IMR-90 (cell line): ENCODE results near the gene ALCAM. TPM values are rescaled to one million over a fixed set of nuclear protein-coding genes. Genes with fewer than 3 reads are reported as not detected.

Source experiments
- ATAC-seq: fragments of 200-7000 bp; cut with Tn5 transposase; 2 replicates; pipeline ENCODE4 v1.9.1; 2020; ENCODE audit warnings: low read depth, mild to moderate bottlenecking, moderate library complexity
- BruUV-seq: library from RNA; stranded (reverse); fragments of 400-500 nt; replicated peaks from 2 replicates; lab custom pipeline; 2021; lab: Mats Ljungman, UMichigan
- CTCF ChIA-PET: fragments of 300-600 bp; formaldehyde crosslinking; extraction: SDS; loops from one replicate; lab custom pipeline; 2021; ENCODE audit warnings: antibody characterized with exemption; lab: Yijun Ruan, JAX
- POLR2A ChIA-PET: fragments of 300-600 bp; sonication (Branson Sonifier 250); formaldehyde crosslinking; loops from one replicate; lab custom pipeline; 2022; ENCODE audit warnings: antibody characterized with exemption; ENCODE audit not compliant: unreplicated experiment; lab: Charles Lee
- DNase-seq: peaks from one replicate; pipeline ENCODE4 v3.0.0; 2013
- H2AFZ ChIP-seq: replicated peaks from 2 replicates; pipeline ENCODE3; 2013; ENCODE audit warnings: low read length, mild to moderate bottlenecking; ENCODE audit not compliant: poor library complexity
- H2AK5ac ChIP-seq: 2 replicates; pipeline ENCODE4 v1.6.1; 2013; ENCODE audit warnings: low read depth, low read length, inconsistent platforms
- H2AK9ac ChIP-seq: replicated peaks from 2 replicates; pipeline ENCODE3; 2013; ENCODE audit warnings: mild to moderate bottlenecking, low read depth, low read length, moderate library complexity; ENCODE audit not compliant: poor library complexity
- H2BK120ac ChIP-seq: 2 replicates; pipeline ENCODE4 v1.6.1; 2013; ENCODE audit warnings: low read depth, low read length, inconsistent platforms
- H2BK15ac ChIP-seq: 3 replicates; pipeline ENCODE4 v1.6.1; 2013; ENCODE audit warnings: low read depth, low read length, inconsistent platforms
- H2BK20ac ChIP-seq: 2 replicates; pipeline ENCODE4 v1.6.1; 2013; ENCODE audit warnings: low read depth, mild to moderate bottlenecking, inconsistent platforms, low read length, moderate library complexity
- H2BK5ac ChIP-seq: 2 replicates; pipeline ENCODE4 v1.6.1; 2013; ENCODE audit warnings: mild to moderate bottlenecking, low read depth, low read length, inconsistent platforms; ENCODE audit not compliant: poor library complexity, severe bottlenecking
- H3K14ac ChIP-seq: replicated peaks from 2 replicates; pipeline ENCODE4 v1.6.1; 2013; ENCODE audit warnings: low read depth, low read length, inconsistent platforms
- H3K18ac ChIP-seq: 2 replicates; pipeline ENCODE4 v1.6.1; 2013; ENCODE audit warnings: low read depth, low read length, control low read depth
- H3K23ac ChIP-seq: 2 replicates; pipeline ENCODE4 v1.6.1; 2013; ENCODE audit warnings: low read depth, low read length, inconsistent platforms
- H3K27ac ChIP-seq: 2 replicates; pipeline ENCODE4 v1.5.1; 2013; ENCODE audit warnings: mild to moderate bottlenecking, control low read depth, low read length; ENCODE audit not compliant: insufficient read depth
- H3K27me3 ChIP-seq: 2 replicates; pipeline ENCODE4 v1.6.1; 2013; ENCODE audit warnings: low read length; ENCODE audit not compliant: control insufficient read depth, insufficient read depth
- H3K36me3 ChIP-seq: 2 replicates; pipeline ENCODE4 v1.6.1; 2013; ENCODE audit warnings: low read length, mixed read lengths; ENCODE audit not compliant: control insufficient read depth, insufficient read depth
- H3K4ac ChIP-seq: 2 replicates; pipeline ENCODE4 v1.6.1; 2013; ENCODE audit warnings: low read depth, low read length, inconsistent platforms
- H3K4me1 ChIP-seq: 2 replicates; pipeline ENCODE4 v1.6.1; 2013; ENCODE audit warnings: low read length, mixed read lengths; ENCODE audit not compliant: control insufficient read depth, insufficient read depth
- H3K4me2 ChIP-seq: 2 replicates; pipeline ENCODE4 v1.6.1; 2013; ENCODE audit warnings: low read depth, mild to moderate bottlenecking, control low read depth, low read length, moderate library complexity
- H3K4me3 ChIP-seq: 2 replicates; pipeline ENCODE4 v1.5.1; 2013; ENCODE audit warnings: low read depth, mild to moderate bottlenecking, control low read depth, low read length, moderate library complexity; ENCODE audit not compliant: insufficient read depth
- H3K56ac ChIP-seq: 2 replicates; pipeline ENCODE4 v1.6.1; 2013; ENCODE audit warnings: low read length, inconsistent platforms; ENCODE audit not compliant: insufficient read depth; ENCODE audit errors: extremely low read depth
- H3K79me1 ChIP-seq, 2 experiments: 2 replicates each; pipeline ENCODE4 v1.6.1; 2013; ENCODE audit warnings: low read length in 2 of 2, inconsistent platforms in 1 of 2, low read depth in 1 of 2
- H3K9ac ChIP-seq: 2 replicates; pipeline ENCODE4 v1.6.1; 2013; ENCODE audit warnings: low read depth, low read length, control low read depth
- H3K9me1 ChIP-seq: 2 replicates; pipeline ENCODE4 v1.6.1; 2013; ENCODE audit warnings: low read length, inconsistent platforms; ENCODE audit not compliant: insufficient read depth
- H3K9me3 ChIP-seq: 2 replicates; pipeline ENCODE4 v1.6.1; 2013; ENCODE audit warnings: low read length; ENCODE audit not compliant: control insufficient read depth, insufficient read depth
- H4K20me1 ChIP-seq: 2 replicates; pipeline ENCODE4 v1.6.1; 2013; ENCODE audit warnings: low read length, inconsistent platforms; ENCODE audit not compliant: insufficient read depth
- H4K5ac ChIP-seq: 2 replicates; pipeline ENCODE4 v1.6.1; 2013; ENCODE audit warnings: mild to moderate bottlenecking, low read depth, low read length, control low read depth
- H4K8ac ChIP-seq, 2 experiments: 2 replicates each; pipeline ENCODE4 v1.6.1; 2013; ENCODE audit warnings: low read depth in 2 of 2, low read length in 2 of 2, control low read depth in 1 of 2, inconsistent platforms in 1 of 2
- H4K91ac ChIP-seq: 2 replicates; pipeline ENCODE4 v1.6.1; 2013; ENCODE audit warnings: low read depth, low read length, inconsistent platforms; ENCODE audit not compliant: insufficient read depth
- SMC3 ChIP-seq: fragments of 150-350 bp; IDR thresholded peaks from 2 replicates; pipeline ENCODE4 v1.6.1; 2016; ENCODE audit warnings: low read depth, mild to moderate bottlenecking, antibody characterized with exemption, low read length, moderate library complexity
- WGBS, 2 experiments: methylation state at CpG; one replicate each; pipeline versions ENCODE4 v1.1.5 to v1.1.7; 2013; ENCODE audit warnings: missing lambda C conversion rate in 2 of 2; ENCODE audit not compliant: insufficient read length in 1 of 2; ENCODE audit errors: extremely low coverage in 2 of 2; 5-methylcytosine and 5-hydroxymethylcytosine counted together
- dilution Hi-C: fragments of 300-500 bp; cut with HindIII; formaldehyde crosslinking; loops from one replicate; pipeline ENCODE4 v1.14.3; 2018; ENCODE audit warnings: low sequenced_read_pairs; ENCODE audit not compliant: unreplicated experiment
- in situ Hi-C: fragments of 300-500 bp; cut with MboI; formaldehyde crosslinking; loops from 3 replicates; pipeline ENCODE4 v1.14.3; 2019; ENCODE audit warnings: low sequenced_read_pairs, inconsistent platforms, mixed read lengths
- intact Hi-C: fragments of 100-400 bp; cut with micrococcal nuclease; formaldehyde crosslinking; loops from 2 replicates; pipeline ENCODE4 v1.10.0; 2022
- polyA plus RNA-seq, 3 experiments: library from polyadenylated mRNA; depleted of rRNA; stranded (reverse); fragments of >200 nt; gene quantifications; 2 replicates each; pipeline ENCODE4 v1.2.3, GENCODE V29; 2012; ENCODE audit warnings: low replicate concordance in 1 of 3
- total RNA-seq: library from RNA; depleted of rRNA; stranded (reverse); fragments of >200 nt; gene quantifications from 2 replicates; pipeline ENCODE4 v1.2.3, GENCODE V29; 2012
- TF ChIP-seq, protein P1 (sequence below): conservative IDR thresholded peaks from 2 replicates; pipeline ENCODE4 v1.5.1; 2012; ENCODE audit warnings: mild to moderate bottlenecking, low read depth, low read length, improper control_type of control experiment
- TF ChIP-seq, protein P2 (sequence below): fragments of 150-350 bp; IDR thresholded peaks from 2 replicates; pipeline ENCODE4 v1.6.1; 2016; ENCODE audit warnings: low read depth, mild to moderate bottlenecking, low read length, moderate library complexity, borderline replicate concordance

Gene ALCAM
- total and polyA plus RNA-seq, 2 of the 4 experiments (the other 2 are of a cell fraction), result 117 to 423 TPM

GRCh38 chr3:105459566-105460290 is 93.0 kb downstream of the ALCAM start (continued):
- TF ChIP-seq, protein P1, sequence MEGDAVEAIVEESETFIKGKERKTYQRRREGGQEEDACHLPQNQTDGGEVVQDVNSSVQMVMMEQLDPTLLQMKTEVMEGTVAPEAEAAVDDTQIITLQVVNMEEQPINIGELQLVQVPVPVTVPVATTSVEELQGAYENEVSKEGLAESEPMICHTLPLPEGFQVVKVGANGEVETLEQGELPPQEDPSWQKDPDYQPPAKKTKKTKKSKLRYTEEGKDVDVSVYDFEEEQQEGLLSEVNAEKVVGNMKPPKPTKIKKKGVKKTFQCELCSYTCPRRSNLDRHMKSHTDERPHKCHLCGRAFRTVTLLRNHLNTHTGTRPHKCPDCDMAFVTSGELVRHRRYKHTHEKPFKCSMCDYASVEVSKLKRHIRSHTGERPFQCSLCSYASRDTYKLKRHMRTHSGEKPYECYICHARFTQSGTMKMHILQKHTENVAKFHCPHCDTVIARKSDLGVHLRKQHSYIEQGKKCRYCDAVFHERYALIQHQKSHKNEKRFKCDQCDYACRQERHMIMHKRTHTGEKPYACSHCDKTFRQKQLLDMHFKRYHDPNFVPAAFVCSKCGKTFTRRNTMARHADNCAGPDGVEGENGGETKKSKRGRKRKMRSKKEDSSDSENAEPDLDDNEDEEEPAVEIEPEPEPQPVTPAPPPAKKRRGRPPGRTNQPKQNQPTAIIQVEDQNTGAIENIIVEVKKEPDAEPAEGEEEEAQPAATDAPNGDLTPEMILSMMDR, result no peak
- no peak for TF ChIP-seq SMC3

GRCh38 chr3:105463620-105464019 is 96.9 kb downstream of the ALCAM start:
- Histone ChIP-seq H3K36me3 (no peaks in the 10 kb centered on the region), H2BK15ac (no peak overlapping the region), H4K20me1 (peaks cover 9% of the 10 kb centered on the region; the same call in 1 of the 2 replicates), H2BK20ac (no peak overlapping the region), H3K9me3 (no peaks in the 10 kb centered on the region), H2AK5ac (no peak overlapping the region), H4K8ac (no peak overlapping the region), H3K18ac (no peak overlapping the region), H2AFZ (no peak overlapping the region), H3K9ac (no peak overlapping the region), H2BK5ac (no peak overlapping the region), H3K27me3 (no peaks in the 10 kb centered on the region), H3K4me1 (peaks cover 6% of the 10 kb centered on the region; the same call in 1 of the 2 replicates), H3K27ac (no peak overlapping the region), H4K91ac (no peak overlapping the region), H3K79me1 (peaks cover 12 to 55% of the 10 kb centered on the region in 2 experiments), H4K5ac (no peak overlapping the region), H2AK9ac (no peak overlapping the region), H3K4ac (no peak overlapping the region), H3K4me3 (no peak overlapping the region), H3K14ac (no peak overlapping the region), H3K23ac (no peak overlapping the region), H2BK120ac (no peak overlapping the region), H3K9me1 (peaks cover 5% of the 10 kb centered on the region; the same call in 1 of the 2 replicates), H3K56ac (no peak overlapping the region), H3K4me2 (no peak overlapping the region)
- BruUV-seq, result no TSS peak
- ChIA-PET CTCF (no interaction called here), POLR2A (no interaction called here)
- no CpG with 5 or more reads among the region's 1 CpG for WGBS, 2 experiments
- in situ Hi-C loops (no loop called here), dilution Hi-C loops (no loop called here), intact Hi-C loops (no loop called here)
- no peak for ATAC-seq
- DNase-seq, result no peak
- TF ChIP-seq, protein P2, sequence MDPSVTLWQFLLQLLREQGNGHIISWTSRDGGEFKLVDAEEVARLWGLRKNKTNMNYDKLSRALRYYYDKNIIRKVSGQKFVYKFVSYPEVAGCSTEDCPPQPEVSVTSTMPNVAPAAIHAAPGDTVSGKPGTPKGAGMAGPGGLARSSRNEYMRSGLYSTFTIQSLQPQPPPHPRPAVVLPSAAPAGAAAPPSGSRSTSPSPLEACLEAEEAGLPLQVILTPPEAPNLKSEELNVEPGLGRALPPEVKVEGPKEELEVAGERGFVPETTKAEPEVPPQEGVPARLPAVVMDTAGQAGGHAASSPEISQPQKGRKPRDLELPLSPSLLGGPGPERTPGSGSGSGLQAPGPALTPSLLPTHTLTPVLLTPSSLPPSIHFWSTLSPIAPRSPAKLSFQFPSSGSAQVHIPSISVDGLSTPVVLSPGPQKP, result no peak
